Immature natural killer cell (primary cell): ENCODE results near the gene RSPH1. TPM values are rescaled to one million over a fixed set of nuclear protein-coding genes. Genes with fewer than 3 reads are reported as not detected.

Experiments
- DNase-seq, 3 donors: peaks; one replicate each; pipeline ENCODE4 v3.0.0; 2022; ENCODE audit warnings: mixed read lengths in 1 of 3
- H3K27ac Mint-ChIP-seq, 6 donors: one replicate each; pipeline ENCODE4 v1.8.0; 2020; ENCODE audit warnings: mixed read lengths in 6 of 6, mild to moderate bottlenecking in 5 of 6, inconsistent platforms in 4 of 6, moderate library complexity in 3 of 6
- H3K27me3 Mint-ChIP-seq, 3 donors: one replicate each; pipeline ENCODE4 v1.8.0; 2020 to 2021; ENCODE audit warnings: low read depth in 3 of 3, mild to moderate bottlenecking in 3 of 3, mixed read lengths in 3 of 3, moderate library complexity in 3 of 3, inconsistent platforms in 1 of 3
- H3K36me3 Mint-ChIP-seq, 3 donors: one replicate each; pipeline ENCODE4 v1.8.0; 2020; ENCODE audit warnings: mixed read lengths in 3 of 3, inconsistent platforms in 2 of 3, mild to moderate bottlenecking in 2 of 3
- H3K4me1 Mint-ChIP-seq, 2 donors: one replicate each; pipeline ENCODE4 v1.8.0; 2020; ENCODE audit warnings: inconsistent platforms in 2 of 2, mild to moderate bottlenecking in 2 of 2, mixed read lengths in 2 of 2, moderate library complexity in 1 of 2
- H3K4me3 Mint-ChIP-seq, 5 donors: one replicate each; pipeline ENCODE4 v1.8.0; 2020; ENCODE audit warnings: mild to moderate bottlenecking in 5 of 5, mixed read lengths in 5 of 5, inconsistent platforms in 3 of 5, moderate library complexity in 3 of 5
- H3K9me3 Mint-ChIP-seq, 6 donors: one replicate each; pipeline ENCODE4 v1.8.0; 2020; ENCODE audit warnings: mild to moderate bottlenecking in 6 of 6, mixed read lengths in 6 of 6, inconsistent platforms in 4 of 6, moderate library complexity in 3 of 6
- polyA plus RNA-seq, 3 donors: library from polyadenylated mRNA; unstranded; fragments of 300-500 nt; fragmentation: Illumina TruSeq; gene quantifications; one replicate each; pipeline ENCODE4 v1.2.3, GENCODE V29; 2021

Gene RSPH1
- polyA plus RNA-seq, 3 donors from 2014 or later: 0.37 TPM; not detected in 2

GRCh38 chr21:42435833-42436232, 60.2 kb downstream of the RSPH1 start:
- Mint-ChIP-seq H3K9me3 (peaks cover 7 to 16% (median 8%) of the 10 kb centered on the region in 6 donors), H3K27ac (no peak overlapping the region), H3K36me3 (peaks cover 0 to 14% (median 6%) of the 10 kb centered on the region in 3 donors), H3K4me1 (peaks cover 18 to 19% of the 10 kb centered on the region in 2 donors), H3K27me3 (peaks cover 34 to 61% (median 40%) of the 10 kb centered on the region in 3 donors), H3K4me3 (no peak overlapping the region)
- DNase-seq: no peak

DNA sequence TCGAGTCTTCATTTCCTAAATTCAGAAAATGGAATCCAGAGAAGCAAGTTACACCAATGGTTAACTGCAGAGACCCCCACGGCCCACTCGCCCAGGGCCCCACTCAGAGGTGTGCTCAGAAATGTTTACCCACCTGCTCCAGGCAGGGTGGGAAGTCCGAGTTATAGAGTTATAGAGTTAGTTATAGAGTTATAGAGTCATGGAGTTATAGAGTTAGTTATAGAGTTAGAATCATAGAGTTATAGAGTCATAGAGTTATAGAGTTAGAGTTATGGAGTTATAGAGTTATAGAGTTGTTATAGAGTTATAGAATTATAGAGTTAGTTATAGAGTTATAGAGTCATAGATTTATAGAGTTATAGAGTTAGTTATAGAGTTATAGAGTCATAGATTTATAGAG, 60.6 kb downstream of the RSPH1 start:
- H3K27ac Mint-ChIP-seq: no peak overlapping the region
- H3K4me1 Mint-ChIP-seq: peaks cover 15 to 19% of the 10 kb centered on the region in 2 donors
- peaks cover 0 to 14% (median 6%) of the 10 kb centered on the region in 3 donors for H3K36me3 Mint-ChIP-seq
- H3K9me3 Mint-ChIP-seq: peaks cover 7 to 16% (median 8%) of the 10 kb centered on the region in 6 donors
- no peak for DNase-seq
- no peak overlapping the region for H3K4me3 Mint-ChIP-seq
- peaks cover 35 to 61% (median 40%) of the 10 kb centered on the region in 3 donors for H3K27me3 Mint-ChIP-seq

GRCh38 chr21:42434884-42435283, 61.1 kb downstream of the RSPH1 start:
- DNase-seq: no peak
- peaks cover 10 to 14% of the 10 kb centered on the region in 2 donors for H3K4me1 Mint-ChIP-seq
- peaks cover 33 to 60% (median 38%) of the 10 kb centered on the region in 3 donors for H3K27me3 Mint-ChIP-seq
- H3K9me3 Mint-ChIP-seq: peaks cover 7 to 16% (median 8%) of the 10 kb centered on the region in 6 donors
- H3K36me3 Mint-ChIP-seq: peaks cover 0 to 14% (median 6%) of the 10 kb centered on the region in 3 donors
- no peak overlapping the region for H3K4me3 Mint-ChIP-seq
- H3K27ac Mint-ChIP-seq: no peak overlapping the region

DNA sequence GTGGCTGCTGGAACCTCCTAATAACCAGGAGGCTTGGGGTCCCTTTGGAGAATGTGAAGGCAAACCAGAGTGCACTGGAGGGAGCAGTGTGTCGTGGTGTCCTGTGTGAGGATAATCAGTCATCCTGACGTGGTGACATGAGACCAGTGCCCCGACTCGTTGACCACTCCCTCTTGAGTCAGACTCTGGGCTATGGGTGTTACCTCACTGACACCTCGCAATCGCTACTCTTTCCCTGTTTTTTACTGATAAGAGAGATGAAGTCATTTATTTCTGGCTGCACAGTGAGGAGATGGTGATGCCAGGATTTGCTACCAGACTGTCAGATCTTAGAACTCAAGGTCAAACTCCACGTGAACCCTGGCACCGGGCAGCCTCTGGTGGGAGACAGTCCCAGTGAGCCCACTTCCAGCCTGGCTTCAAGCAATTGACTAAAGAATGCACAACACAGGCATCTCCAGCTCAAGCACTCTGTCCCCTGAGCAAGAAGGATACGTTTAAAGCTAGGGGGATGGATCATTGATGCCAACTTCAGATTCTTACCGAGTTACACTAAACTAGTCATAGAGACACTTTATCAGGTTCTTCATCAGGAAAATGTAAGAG, 62.0 kb downstream of the RSPH1 start:
- peaks cover 0 to 10% (median 6%) of the 10 kb centered on the region in 3 donors for H3K36me3 Mint-ChIP-seq
- H3K4me3 Mint-ChIP-seq: no peak overlapping the region
- peaks cover 7 to 16% (median 8%) of the 10 kb centered on the region in 6 donors for H3K9me3 Mint-ChIP-seq
- no peak for DNase-seq
- peaks cover 35 to 62% (median 37%) of the 10 kb centered on the region in 3 donors for H3K27me3 Mint-ChIP-seq
- peaks cover 2 to 5% of the 10 kb centered on the region in 2 donors for H3K4me1 Mint-ChIP-seq
- H3K27ac Mint-ChIP-seq: no peak overlapping the region

DNA sequence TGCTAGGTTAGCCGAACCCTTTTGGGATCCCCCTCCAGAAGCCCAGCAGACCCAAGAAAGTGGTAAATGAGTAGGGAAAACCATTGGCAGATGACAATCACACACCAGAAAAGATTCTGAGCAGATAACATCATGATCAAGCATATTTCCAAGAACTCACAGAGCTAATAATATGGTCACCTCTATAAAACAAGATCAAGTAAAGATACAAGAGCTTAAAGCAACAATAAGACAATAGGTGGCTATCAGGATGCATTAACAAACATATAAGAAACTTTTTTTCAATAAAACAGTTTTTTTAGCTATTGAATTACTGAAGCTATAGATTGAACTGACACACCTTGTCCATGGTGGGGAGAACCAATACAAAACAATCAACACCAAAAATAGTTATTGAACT, 63.3 kb downstream of the RSPH1 start:
- H3K27me3 Mint-ChIP-seq: peaks cover 28 to 59% (median 35%) of the 10 kb centered on the region in 3 donors
- DNase-seq: no peak
- no peak overlapping the region for H3K27ac Mint-ChIP-seq
- H3K4me3 Mint-ChIP-seq: no peak overlapping the region
- peaks cover 0 to 2% of the 10 kb centered on the region in 2 donors for H3K4me1 Mint-ChIP-seq
- peaks cover 0 to 10% (median 6%) of the 10 kb centered on the region in 3 donors for H3K36me3 Mint-ChIP-seq
- peaks cover 7 to 16% (median 8%) of the 10 kb centered on the region in 6 donors for H3K9me3 Mint-ChIP-seq

DNA sequence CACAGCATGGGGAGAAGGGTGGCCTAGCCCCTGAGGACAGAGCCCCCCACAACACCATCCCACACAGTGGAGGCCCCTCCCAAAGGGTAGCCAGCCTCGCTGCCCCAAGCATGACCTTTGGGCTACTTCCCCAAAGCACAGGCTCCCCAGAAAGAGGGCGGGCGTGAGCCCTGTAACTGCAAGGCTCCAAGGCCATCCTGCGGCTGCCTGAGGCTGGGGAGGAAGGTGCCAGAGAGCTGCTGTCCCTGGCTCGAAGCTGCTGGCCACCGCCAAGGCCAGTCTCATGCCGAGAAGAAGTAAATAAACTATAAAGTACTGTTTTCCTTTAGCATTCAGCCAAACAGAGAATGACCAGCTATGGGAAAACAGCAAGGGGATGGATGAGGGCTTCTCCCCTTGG, 64.8 kb downstream of the RSPH1 start:
- no peak overlapping the region for H3K27ac Mint-ChIP-seq
- peaks cover 31 to 61% (median 42%) of the 10 kb centered on the region in 3 donors for H3K27me3 Mint-ChIP-seq
- peaks cover 15% of the 10 kb centered on the region in 2 donors for H3K4me1 Mint-ChIP-seq
- H3K4me3 Mint-ChIP-seq: no peak overlapping the region
- DNase-seq: no peak
- H3K36me3 Mint-ChIP-seq: peaks cover 0 to 10% (median 6%) of the 10 kb centered on the region in 3 donors
- H3K9me3 Mint-ChIP-seq: peaks cover 7 to 16% (median 8%) of the 10 kb centered on the region in 6 donors

- H3K4me3 Mint-ChIP-seq: no peak overlapping the region
Measured at GRCh38 chr21:42430521-42430920, 65.5 kb downstream of the RSPH1 start.

DNA sequence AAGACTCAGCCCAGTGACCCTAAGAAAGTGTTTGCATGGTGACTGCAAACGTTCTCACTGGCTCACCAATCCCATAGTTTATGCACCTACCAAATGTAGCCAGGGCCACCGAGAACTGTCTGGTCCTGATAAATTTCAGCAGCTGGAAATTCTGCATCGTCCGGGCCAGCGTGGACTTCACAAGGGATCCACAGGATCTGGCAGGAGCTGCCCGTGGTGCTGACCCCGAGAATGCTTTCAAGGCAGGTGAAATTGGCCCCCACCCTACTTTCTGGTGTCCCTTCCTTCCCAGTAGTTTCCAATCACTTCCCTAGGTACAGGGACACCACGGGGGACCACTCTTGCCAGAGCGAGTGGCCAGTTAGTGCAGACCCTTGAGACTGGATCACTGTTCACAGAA, 66.2 kb downstream of the RSPH1 start:
- DNase-seq: no peak
- Mint-ChIP-seq H3K27me3 (peaks cover 38 to 60% (median 49%) of the 10 kb centered on the region in 3 donors), H3K9me3 (peaks cover 7 to 16% (median 8%) of the 10 kb centered on the region in 6 donors), H3K4me1 (peaks cover 28% of the 10 kb centered on the region in 2 donors), H3K36me3 (peaks cover 0 to 10% (median 6%) of the 10 kb centered on the region in 3 donors), H3K4me3 (no peak overlapping the region), H3K27ac (no peak overlapping the region)

More at GRCh38 chr21:42430521-42430920, 65.5 kb downstream of the RSPH1 start:
- Mint-ChIP-seq H3K4me1 (peaks cover 21 to 22% of the 10 kb centered on the region in 2 donors), H3K36me3 (peaks cover 0 to 10% (median 6%) of the 10 kb centered on the region in 3 donors), H3K9me3 (peaks cover 7 to 16% (median 8%) of the 10 kb centered on the region in 6 donors), H3K27ac (no peak overlapping the region), H3K27me3 (peaks cover 35 to 58% (median 45%) of the 10 kb centered on the region in 3 donors)
- no peak for DNase-seq

GRCh38 chr21:42429021-42429420, 67.0 kb downstream of the RSPH1 start:
- Mint-ChIP-seq H3K27me3 (peaks cover 38 to 52% (median 45%) of the 10 kb centered on the region in 3 donors), H3K9me3 (peaks cover 7 to 16% (median 8%) of the 10 kb centered on the region in 6 donors), H3K4me3 (no peak overlapping the region), H3K36me3 (peaks cover 0 to 10% (median 6%) of the 10 kb centered on the region in 3 donors), H3K4me1 (peaks cover 36 to 37% of the 10 kb centered on the region in 2 donors), H3K27ac (peak overlapping the region in 1 of 6 donors; percentile 20)
- DNase-seq: no peak

GRCh38 chr21:42427809-42428419, 68.1 kb downstream of the RSPH1 start:
- DNase-seq: no peak
- Mint-ChIP-seq H3K27me3 (peaks cover 33 to 52% (median 45%) of the 10 kb centered on the region in 3 donors), H3K4me1 (peaks cover 47 to 48% of the 10 kb centered on the region in 2 donors), H3K9me3 (peaks cover 5 to 9% (median 7%) of the 10 kb centered on the region in 6 donors), H3K4me3 (peak overlapping the region in 1 of 5 donors; percentile 12), H3K36me3 (peaks cover 0 to 7% (median 6%) of the 10 kb centered on the region in 3 donors), H3K27ac (no peak overlapping the region)

DNA sequence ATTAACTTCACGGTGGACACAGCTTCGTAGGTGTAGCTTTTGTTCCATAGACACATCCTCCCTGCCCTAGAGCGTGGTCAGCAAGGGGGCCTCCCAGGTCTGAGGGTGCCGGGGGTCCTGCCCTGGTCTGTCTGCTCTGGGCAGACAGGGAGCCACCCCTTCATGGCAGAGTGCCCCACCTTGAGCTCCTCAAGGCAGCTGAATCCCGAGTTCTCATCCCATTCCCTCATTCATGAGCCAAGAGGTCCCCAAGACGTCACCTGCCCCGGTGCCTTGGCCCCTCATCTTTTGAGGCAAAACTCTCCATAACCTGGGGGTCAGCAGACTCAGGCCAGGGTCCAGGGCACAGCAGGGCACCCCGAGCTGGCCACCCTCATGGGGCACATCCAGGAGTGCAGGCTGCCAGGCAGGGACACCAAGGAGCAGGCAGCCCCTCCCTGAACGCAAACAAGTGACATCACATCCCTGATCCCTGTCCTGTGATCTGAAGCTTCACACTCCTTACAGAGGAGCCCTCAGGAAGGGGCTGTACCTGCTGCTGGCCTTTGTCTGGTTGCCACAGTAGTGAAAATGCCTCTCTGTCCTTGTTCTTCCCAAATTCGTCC, 69.0 kb downstream of the RSPH1 start:
- peaks cover 52 to 57% of the 10 kb centered on the region in 2 donors for H3K4me1 Mint-ChIP-seq
- H3K27ac Mint-ChIP-seq: peak overlapping the region in 4 of 6 donors; percentile 42 to 90 (median 78)
- H3K27me3 Mint-ChIP-seq: peaks cover 34 to 49% (median 41%) of the 10 kb centered on the region in 3 donors
- H3K36me3 Mint-ChIP-seq: no peaks in the 10 kb centered on the region
- no peak for DNase-seq
- H3K9me3 Mint-ChIP-seq: peaks cover 0 to 2% (median 0%) of the 10 kb centered on the region in 6 donors
- H3K4me3 Mint-ChIP-seq: peak overlapping the region in 2 of 5 donors; percentile 34 to 92

- H3K36me3 Mint-ChIP-seq: no peaks in the 10 kb centered on the region
- peak overlapping the region in 5 of 6 donors; percentile 29 to 90 (median 61) for H3K27ac Mint-ChIP-seq
- peak overlapping the region; percentile 31 to 92 (median 41) for H3K4me3 Mint-ChIP-seq
Measured at GRCh38 chr21:42426424-42426823, 69.6 kb downstream of the RSPH1 start.

DNA sequence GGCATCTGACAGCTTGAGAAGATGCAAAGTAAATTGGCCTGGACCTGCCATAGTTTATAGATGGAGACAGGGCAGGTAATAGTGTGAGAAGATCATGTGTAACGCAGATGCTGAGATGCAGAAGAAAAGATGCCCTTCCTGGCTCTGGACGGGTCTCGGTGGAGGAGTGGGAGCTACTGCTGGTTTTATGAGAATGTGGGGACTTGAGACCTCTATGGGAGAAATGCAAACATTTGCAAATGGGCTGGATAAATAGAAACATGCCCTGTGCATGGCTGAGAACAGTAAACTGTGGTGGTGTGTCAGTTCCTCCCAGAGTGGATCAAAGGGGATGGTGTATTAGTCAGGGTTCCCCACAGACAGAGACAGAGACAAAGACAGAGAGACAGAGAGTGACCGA, 70.4 kb downstream of the RSPH1 start:
- DNase-seq: no peak
- peaks cover 64 to 71% of the 10 kb centered on the region in 2 donors for H3K4me1 Mint-ChIP-seq
- H3K27ac Mint-ChIP-seq: peak overlapping the region; percentile 89 to 94 (median 92)
- no peaks in the 10 kb centered on the region for H3K36me3 Mint-ChIP-seq
- peaks cover 31 to 59% (median 43%) of the 10 kb centered on the region in 3 donors for H3K27me3 Mint-ChIP-seq
- peak overlapping the region; percentile 69 to 92 (median 80) for H3K4me3 Mint-ChIP-seq
- H3K9me3 Mint-ChIP-seq: peaks cover 0 to 6% (median 0%) of the 10 kb centered on the region in 6 donors

More at GRCh38 chr21:42426424-42426823, 69.6 kb downstream of the RSPH1 start:
- Mint-ChIP-seq H3K27me3 (peaks cover 31 to 53% (median 40%) of the 10 kb centered on the region in 3 donors), H3K9me3 (peaks cover 0 to under 1% (median 0%) of the 10 kb centered on the region in 6 donors), H3K4me1 (peaks cover 56 to 62% of the 10 kb centered on the region in 2 donors)
- DNase-seq: no peak
